Muscle layer of colon (tissue), 2 donors: Measurements from ENCODE around the gene LPP.

ENCODE experiments used
- H3K27ac ChIP-seq: one replicate; pipeline ENCODE4 v1.7.0; 2013; ENCODE audit warnings: low read depth, mild to moderate bottlenecking, low read length, moderate library complexity
- H3K27me3 ChIP-seq, 2 donors: one replicate each; pipeline ENCODE4 v1.7.0; 2013; ENCODE audit warnings: low read length in 2 of 2, mild to moderate bottlenecking in 2 of 2; ENCODE audit not compliant: insufficient read depth in 2 of 2, control insufficient read depth in 1 of 2
- H3K36me3 ChIP-seq: one replicate; pipeline ENCODE4 v1.7.0; 2013; ENCODE audit warnings: mild to moderate bottlenecking, low read length; ENCODE audit not compliant: insufficient read depth
- H3K4me1 ChIP-seq: one replicate; pipeline ENCODE4 v1.7.0; 2013; ENCODE audit warnings: mild to moderate bottlenecking, low read length; ENCODE audit not compliant: insufficient read depth
- H3K4me3 ChIP-seq, 2 donors: one replicate each; pipeline ENCODE4 v1.7.0; 2013; ENCODE audit warnings: low read length in 2 of 2, low read depth in 1 of 2, mild to moderate bottlenecking in 1 of 2, moderate library complexity in 1 of 2
- H3K9ac ChIP-seq: one replicate; pipeline ENCODE4 v1.7.0; 2013; ENCODE audit warnings: low read length
- H3K9me3 ChIP-seq: one replicate; pipeline ENCODE4 v1.7.0; 2013; ENCODE audit warnings: mild to moderate bottlenecking, low read length
- donor health status: abdominal sarcoma.
- donor health status: Adenocarcinoma of cecum.

The LPP gene

DNA sequence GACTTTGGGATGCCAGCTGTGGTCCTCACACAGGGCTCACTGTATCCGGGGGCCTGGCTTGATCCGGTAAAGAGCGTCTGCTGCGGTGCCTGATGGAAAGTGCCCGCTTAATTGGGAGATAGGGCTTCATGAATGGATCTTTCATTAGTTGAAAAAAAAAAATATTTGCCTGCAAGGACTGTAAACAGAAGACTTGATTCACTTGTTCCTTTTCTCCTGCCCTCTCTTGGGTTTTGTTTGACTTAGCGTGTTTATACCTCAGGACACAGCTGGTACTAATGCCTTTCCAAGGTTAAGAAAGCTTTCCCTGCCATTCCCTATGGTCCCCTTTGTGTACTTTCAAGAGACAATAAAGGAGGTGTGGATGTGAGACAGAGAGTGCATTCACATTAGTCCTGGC is 493.3 kb downstream of the LPP start:
- Histone ChIP-seq H3K27ac (no peak overlapping the region), H3K4me1 (peaks cover 35% of the 10 kb centered on the region), H3K9me3 (no peaks in the 10 kb centered on the region), H3K27me3 (no peaks in the 10 kb centered on the region), H3K4me3 (no peak overlapping the region), H3K36me3 (no peaks in the 10 kb centered on the region), H3K9ac (no peak overlapping the region)

DNA sequence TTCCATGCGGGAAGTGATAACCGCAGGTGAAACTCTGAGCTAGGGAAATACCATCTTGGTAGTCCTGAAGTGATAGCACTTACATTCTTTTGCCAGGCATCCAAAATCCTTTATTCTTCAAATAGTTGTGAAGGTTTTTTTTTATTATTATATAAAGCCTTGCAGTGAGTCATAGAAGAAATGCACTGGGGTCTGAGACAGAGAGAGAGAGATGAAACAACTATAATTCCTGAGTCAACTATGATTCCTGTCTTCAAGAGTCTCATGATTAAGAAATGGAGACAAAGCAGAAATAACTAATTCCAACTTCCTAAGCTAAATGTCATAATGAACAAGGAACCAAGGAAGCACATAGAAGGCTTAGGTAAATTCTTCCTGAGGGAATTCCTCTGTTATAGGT is 495.6 kb downstream of the LPP start:
- Histone ChIP-seq H3K27me3 (no peaks in the 10 kb centered on the region), H3K4me3 (no peak overlapping the region), H3K36me3 (no peaks in the 10 kb centered on the region), H3K4me1 (peaks cover 35% of the 10 kb centered on the region), H3K27ac (no peak overlapping the region), H3K9me3 (no peaks in the 10 kb centered on the region), H3K9ac (no peak overlapping the region)

DNA sequence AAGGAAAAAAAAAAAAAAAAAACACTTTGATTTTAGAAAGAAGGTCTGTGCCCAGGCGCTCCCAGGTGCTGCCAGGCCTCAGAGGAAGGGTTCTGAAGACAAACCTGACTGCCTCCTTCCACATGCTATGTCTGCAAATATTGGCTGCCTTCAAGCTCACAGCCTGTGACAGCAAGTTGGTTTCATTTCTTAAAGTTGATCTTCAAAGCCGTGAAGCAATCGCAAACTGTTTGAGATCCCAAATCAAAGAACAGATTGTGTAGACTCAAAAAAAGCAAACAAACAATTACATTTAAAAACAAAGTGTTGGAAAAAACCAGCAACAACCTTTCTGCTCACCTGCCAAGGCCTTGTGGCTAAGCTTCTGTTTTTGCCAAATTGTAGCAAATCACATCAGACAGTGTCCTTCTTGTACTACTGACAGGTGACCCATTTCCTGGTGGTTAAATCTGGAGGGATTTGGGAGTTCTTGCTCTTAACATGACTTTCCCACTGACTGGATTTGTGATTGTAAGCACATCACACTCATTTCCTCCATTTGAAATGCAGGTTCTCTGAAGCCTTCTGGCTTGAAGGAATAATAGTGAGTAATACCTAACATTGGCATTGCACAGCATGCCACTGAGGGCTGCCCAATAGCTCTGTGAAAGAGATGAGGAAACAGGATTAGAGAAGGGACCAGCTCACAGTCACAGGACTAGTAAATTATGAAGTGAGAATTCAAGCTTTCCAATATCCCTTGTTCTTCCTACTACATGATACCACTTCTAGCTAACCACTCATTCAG is 502.4 kb downstream of the LPP start:
- no peak overlapping the region for H3K4me3 ChIP-seq
- H3K9ac ChIP-seq: no peak overlapping the region
- H3K27ac ChIP-seq: no peak overlapping the region
- H3K36me3 ChIP-seq: no peaks in the 10 kb centered on the region
- no peaks in the 10 kb centered on the region for H3K27me3 ChIP-seq
- no peaks in the 10 kb centered on the region for H3K9me3 ChIP-seq
- H3K4me1 ChIP-seq: peaks cover 17% of the 10 kb centered on the region

DNA sequence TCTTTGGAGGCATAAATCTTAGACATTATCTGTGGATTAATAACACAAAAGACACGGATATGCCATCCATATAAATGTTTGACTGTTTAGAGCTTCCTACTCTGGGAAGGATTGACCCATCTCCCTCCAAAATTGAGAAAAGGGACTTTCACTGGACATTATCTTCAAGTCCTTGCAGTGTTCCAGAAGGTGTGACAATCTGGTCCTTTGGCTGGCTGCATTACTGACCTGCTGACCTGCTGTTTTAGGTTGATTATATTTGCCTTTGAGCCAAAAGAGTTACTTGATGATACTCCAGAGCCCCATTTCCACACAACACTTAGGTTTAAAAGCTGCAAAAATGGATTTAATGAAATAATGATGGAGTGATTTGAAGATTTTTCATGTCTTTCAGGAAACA is 504.6 kb downstream of the LPP start:
- Histone ChIP-seq H3K9ac (no peak overlapping the region), H3K9me3 (no peaks in the 10 kb centered on the region), H3K4me3 (no peak overlapping the region), H3K27me3 (no peaks in the 10 kb centered on the region), H3K36me3 (no peaks in the 10 kb centered on the region), H3K27ac (peak overlapping the region; percentile 33), H3K4me1 (peaks cover 26% of the 10 kb centered on the region)

DNA sequence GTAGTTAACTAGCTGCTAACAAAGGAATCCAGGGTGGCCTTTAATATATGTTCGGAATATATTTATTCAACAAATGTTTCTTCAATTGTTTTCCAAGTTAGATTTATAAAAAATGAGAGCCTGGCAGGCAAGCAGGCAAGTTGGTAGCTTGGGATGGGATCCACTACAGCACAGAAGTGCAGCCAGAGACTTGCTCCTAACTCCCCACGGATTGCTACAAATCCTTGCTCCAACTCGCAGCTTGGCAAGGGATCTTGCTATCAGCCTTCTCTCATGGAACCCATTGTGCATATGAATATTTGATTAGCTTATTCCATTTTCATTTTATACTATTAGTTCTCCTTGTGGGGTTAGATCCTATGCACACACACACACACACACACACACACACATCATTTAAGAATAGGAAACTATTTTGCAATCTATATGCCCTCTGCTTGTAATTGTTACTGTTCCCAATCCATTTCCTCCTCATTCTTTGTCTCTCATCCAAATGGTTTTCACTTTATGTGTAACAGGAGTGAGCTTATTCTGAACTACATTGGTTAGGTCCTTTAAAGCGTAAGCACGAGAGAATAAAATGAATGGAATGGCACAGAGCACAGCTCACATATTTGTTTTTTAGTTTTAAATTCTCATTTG is 505.6 kb downstream of the LPP start:
- Histone ChIP-seq H3K4me1 (peaks cover 26% of the 10 kb centered on the region), H3K9me3 (no peaks in the 10 kb centered on the region), H3K27me3 (no peaks in the 10 kb centered on the region), H3K27ac (no peak overlapping the region), H3K9ac (no peak overlapping the region), H3K36me3 (no peaks in the 10 kb centered on the region), H3K4me3 (no peak overlapping the region)

DNA sequence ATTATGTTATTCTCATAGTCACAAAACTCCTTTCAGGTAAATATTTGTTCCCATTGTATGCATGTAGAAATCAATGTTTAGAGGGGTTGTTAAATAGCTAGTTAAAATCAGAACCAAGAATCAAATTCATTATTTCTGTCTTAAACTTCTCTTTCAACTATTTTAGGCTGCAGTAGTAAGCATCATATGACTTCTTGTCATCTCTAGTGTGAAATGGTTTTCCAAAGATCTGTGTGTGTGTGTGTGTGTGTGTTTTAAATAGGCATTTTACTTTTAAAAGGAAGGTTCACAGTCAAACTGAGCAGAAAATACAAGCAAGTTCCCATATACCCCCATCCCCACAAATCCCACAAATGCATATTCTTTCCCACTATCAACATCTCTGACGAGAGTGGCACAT is 506.5 kb downstream of the LPP start:
- H3K4me1 ChIP-seq: peaks cover 26% of the 10 kb centered on the region
- no peak overlapping the region for H3K9ac ChIP-seq

DNA sequence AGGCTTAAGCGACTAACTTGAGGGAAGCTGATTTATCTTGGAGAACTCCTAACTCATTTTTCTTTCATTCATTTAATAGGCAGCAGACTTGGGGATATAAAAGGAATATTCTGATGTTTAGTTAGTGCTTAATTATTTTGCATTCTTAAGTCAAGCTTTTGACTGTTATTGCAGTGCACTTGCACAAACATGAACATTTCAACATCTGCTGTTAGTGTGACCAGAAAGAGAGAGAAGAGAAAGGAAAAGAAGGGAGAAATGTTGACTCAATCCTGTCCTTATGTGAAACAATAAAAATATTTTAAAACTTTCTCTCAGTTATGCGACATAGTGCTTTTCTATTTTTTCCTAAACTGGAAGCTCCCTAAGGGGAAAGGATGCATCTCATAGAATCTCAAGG is 507.8 kb downstream of the LPP start:
- Histone ChIP-seq H3K27ac (no peak overlapping the region), H3K9me3 (no peaks in the 10 kb centered on the region), H3K36me3 (no peaks in the 10 kb centered on the region), H3K4me1 (peaks cover 18% of the 10 kb centered on the region), H3K9ac (no peak overlapping the region), H3K27me3 (no peaks in the 10 kb centered on the region), H3K4me3 (no peak overlapping the region)

More for the DNA sequence above, 506.5 kb downstream of the LPP start:
- Histone ChIP-seq H3K27ac (no peak overlapping the region), H3K36me3 (no peaks in the 10 kb centered on the region), H3K4me3 (no peak overlapping the region), H3K9me3 (no peaks in the 10 kb centered on the region), H3K27me3 (no peaks in the 10 kb centered on the region)

DNA sequence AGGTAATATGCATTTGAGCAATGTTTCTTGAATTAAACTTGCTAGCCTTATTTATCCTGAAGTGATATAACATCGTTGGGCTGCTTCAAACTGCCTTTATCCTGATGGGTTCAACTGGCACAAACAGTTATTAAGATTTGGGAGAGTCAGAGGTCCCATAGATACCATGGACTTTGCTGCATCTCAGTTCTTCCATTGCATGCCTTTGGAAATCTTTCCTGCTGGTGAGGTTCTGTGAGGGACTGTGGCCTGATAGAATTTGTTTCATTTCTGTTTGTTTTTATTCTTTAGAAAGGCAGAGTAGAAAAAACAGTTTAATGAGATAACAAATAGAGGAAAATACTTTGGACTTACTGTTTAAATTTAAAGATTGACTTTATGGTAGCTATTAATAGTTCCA is 508.3 kb downstream of the LPP start:
- Histone ChIP-seq H3K4me3 (no peak overlapping the region), H3K27me3 (no peaks in the 10 kb centered on the region), H3K4me1 (peaks cover 18% of the 10 kb centered on the region), H3K27ac (no peak overlapping the region), H3K9me3 (no peaks in the 10 kb centered on the region), H3K9ac (no peak overlapping the region), H3K36me3 (no peaks in the 10 kb centered on the region)

DNA sequence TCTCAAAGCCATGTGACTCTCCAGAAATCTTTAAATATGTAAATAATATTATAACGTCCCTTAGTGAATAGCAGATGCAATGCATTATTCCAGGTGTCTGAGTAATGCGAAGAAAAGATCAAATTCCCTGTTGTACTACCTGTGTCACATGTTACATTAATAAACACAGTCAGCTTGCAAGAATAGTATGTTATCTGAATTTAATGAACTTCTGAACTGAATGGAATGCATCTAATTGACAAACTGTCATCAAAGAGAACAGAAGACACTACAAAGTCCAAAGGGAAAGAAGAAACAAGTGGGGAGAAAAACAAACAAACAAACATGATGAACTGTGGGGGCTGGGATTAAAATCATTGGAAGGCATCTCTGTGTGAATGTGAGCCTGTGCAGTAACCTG is 508.8 kb downstream of the LPP start:
- Histone ChIP-seq H3K4me1 (peaks cover 21% of the 10 kb centered on the region), H3K27ac (no peak overlapping the region), H3K36me3 (no peaks in the 10 kb centered on the region), H3K27me3 (no peaks in the 10 kb centered on the region), H3K9me3 (no peaks in the 10 kb centered on the region), H3K4me3 (no peak overlapping the region), H3K9ac (no peak overlapping the region)

DNA sequence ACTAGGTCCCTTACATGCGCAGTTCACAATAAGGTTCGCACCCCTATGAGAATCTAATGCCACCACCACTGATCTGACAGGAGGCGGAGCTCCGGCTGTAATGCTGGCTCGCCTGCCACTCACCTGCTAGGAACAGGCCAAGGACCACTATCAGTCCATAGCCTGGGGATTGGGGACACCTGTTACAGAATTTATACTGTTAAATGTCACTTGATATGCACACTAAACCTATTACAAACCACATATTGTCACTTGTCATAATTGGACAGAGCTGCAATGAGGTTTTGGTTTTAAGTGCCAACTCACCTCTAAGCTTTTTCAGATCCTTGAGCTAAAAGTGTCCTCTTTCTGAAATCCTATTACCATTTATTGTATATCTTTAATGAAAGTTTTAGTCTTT is 509.9 kb downstream of the LPP start:
- no peak overlapping the region for H3K27ac ChIP-seq
- H3K36me3 ChIP-seq: no peaks in the 10 kb centered on the region
- H3K4me3 ChIP-seq: no peak overlapping the region
- no peaks in the 10 kb centered on the region for H3K27me3 ChIP-seq
- H3K4me1 ChIP-seq: peaks cover 21% of the 10 kb centered on the region
- H3K9me3 ChIP-seq: no peaks in the 10 kb centered on the region
- no peak overlapping the region for H3K9ac ChIP-seq

DNA sequence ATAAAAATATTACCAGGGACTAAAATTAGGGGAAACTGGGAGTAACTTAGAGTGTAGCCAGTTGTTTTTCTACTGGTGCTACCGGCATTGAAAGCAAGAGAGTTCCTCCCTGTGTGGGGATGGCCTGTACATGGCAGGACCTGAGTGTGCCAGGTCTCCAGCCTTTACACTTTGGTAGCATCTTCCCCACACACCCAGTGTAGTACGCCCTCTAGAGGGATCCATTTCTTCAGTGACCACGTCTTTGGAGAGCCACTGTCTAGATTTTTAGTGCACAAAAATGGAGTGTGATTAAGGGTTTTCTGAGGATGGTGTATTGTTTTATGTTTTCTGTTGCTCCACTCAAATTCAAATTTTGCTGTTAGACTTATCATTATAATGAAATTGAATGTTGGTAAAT is 510.8 kb downstream of the LPP start:
- H3K27ac ChIP-seq: no peak overlapping the region
- H3K9me3 ChIP-seq: no peaks in the 10 kb centered on the region
- no peak overlapping the region for H3K9ac ChIP-seq
- peaks cover 12% of the 10 kb centered on the region for H3K4me1 ChIP-seq
- no peaks in the 10 kb centered on the region for H3K27me3 ChIP-seq
- no peak overlapping the region for H3K4me3 ChIP-seq
- H3K36me3 ChIP-seq: no peaks in the 10 kb centered on the region

DNA sequence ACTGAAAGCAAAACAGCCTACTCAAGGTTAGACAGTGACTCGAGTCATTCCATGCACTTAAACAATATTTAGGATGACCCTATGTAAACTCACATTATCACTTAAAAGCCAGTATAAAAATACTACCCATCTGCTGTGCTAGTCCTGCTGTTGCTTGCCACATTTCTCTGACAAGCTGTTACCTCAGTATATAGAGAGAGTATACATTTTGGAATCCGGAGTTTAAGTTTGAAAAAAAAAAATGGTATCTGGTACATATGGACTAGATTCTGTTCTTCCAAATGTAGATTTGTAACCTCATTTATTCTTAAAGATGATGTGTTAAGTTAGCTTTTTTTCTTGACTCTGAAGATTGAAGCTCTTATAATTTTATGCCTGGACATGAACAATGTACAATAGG is 514.0 kb downstream of the LPP start:
- H3K36me3 ChIP-seq: no peaks in the 10 kb centered on the region
- no peaks in the 10 kb centered on the region for H3K9me3 ChIP-seq
- peaks cover 12% of the 10 kb centered on the region for H3K4me1 ChIP-seq
- H3K4me3 ChIP-seq: no peak overlapping the region
- no peak overlapping the region for H3K9ac ChIP-seq
- no peaks in the 10 kb centered on the region for H3K27me3 ChIP-seq
- no peak overlapping the region for H3K27ac ChIP-seq
